ENCODE results near the gene KCNMA1. TPM values are rescaled to one million over a fixed set of nuclear protein-coding genes. Genes with fewer than 3 reads are reported as not detected.

The KCNMA1 gene
- polyA plus RNA-seq, 1 of the 3 experiments (the other 2 are of a cell fraction) = 107 TPM

DNA sequence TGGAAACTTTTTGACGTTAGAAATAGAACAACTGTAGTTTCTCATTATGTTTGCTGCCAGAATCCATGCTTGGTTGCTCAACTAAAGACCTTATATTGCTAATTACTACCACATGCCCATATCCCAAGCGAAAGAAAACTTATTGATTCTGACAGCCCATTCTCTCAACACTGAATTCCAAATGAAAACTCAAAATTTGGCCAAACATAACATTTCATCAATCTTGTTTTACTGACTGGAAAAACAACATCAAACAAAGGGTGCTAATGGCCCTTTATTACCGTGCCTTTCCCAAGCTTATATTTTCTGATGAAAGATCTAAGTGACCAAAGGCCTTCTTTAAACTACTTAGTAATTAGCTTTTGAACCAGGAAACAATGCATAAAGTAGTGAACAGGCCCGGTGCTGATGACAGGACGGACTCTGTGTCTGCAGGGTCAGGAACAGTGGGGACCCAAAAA is 531.8 kb downstream of the KCNMA1 start:
- Histone ChIP-seq H3K27me3 (ENCODE audit: insufficient read depth) (no peaks in the 10 kb centered on the region), H4K20me1 (ENCODE audit: insufficient read depth) (no peaks in the 10 kb centered on the region), H3F3A (replicated peaks; ENCODE audit: insufficient read depth) (peaks cover 16% of the 10 kb centered on the region), H3K9me2 (no peaks in the 10 kb centered on the region), H2AFZ (ENCODE audit: low read depth) (no peak overlapping the region), H3K4me1 (ENCODE audit: control insufficient read depth in 1 of 2, insufficient read depth in 2 of 2, low read depth in 1 of 2, low read length in 1 of 2) (peaks cover 19 to 44% of the 10 kb centered on the region in 2 experiments), H3K36me3 (replicated peaks in 1 of 2; ENCODE audit: control insufficient read depth in 1 of 2, insufficient read depth in 2 of 2, low read length in 1 of 2) (peaks cover 0 to 50% of the 10 kb centered on the region in 2 experiments), H3K4me3 (ENCODE audit: low read depth in 2 of 2, low read length in 1 of 2) (no peak overlapping the region; a peak in 1 of 4 replicates), H3K79me2 (ENCODE audit: insufficient read depth) (no peaks in the 10 kb centered on the region), H3K9me3 (no peaks in the 10 kb centered on the region), H3K27ac (ENCODE audit: low read depth in 2 of 2, low read length in 1 of 2) (peak overlapping the region; percentile 58 to 99; a peak in 3 of 4 replicates), H3K9ac (no peak overlapping the region), H3K4me2 (peak overlapping the region; percentile 34; the same call in 1 of the 2 replicates)
- TF ChIP-seq TEAD4 (IDR thresholded peaks at IDR 0.05; ENCODE audit: borderline replicate concordance, insufficient read depth) = peak; percentile 56; the same call in 1 of the 2 replicates
- no peak for TF ChIP-seq GABPA (IDR thresholded peaks at IDR 0.05; ENCODE audit: low read depth)
- TF ChIP-seq POLR2AphosphoS5 (IDR thresholded peaks at IDR 0.05; ENCODE audit: low read depth, low read length) = peak; percentile 67
- TF ChIP-seq, protein P1, sequence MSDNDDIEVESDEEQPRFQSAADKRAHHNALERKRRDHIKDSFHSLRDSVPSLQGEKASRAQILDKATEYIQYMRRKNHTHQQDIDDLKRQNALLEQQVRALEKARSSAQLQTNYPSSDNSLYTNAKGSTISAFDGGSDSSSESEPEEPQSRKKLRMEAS (IDR thresholded peaks at IDR 0.05; ENCODE audit: low read depth) = no peak
- peak; percentile 36; the same call in 1 of the 2 replicates for TF ChIP-seq JUND (IDR thresholded peaks at IDR 0.05)
- TF ChIP-seq, protein P2, sequence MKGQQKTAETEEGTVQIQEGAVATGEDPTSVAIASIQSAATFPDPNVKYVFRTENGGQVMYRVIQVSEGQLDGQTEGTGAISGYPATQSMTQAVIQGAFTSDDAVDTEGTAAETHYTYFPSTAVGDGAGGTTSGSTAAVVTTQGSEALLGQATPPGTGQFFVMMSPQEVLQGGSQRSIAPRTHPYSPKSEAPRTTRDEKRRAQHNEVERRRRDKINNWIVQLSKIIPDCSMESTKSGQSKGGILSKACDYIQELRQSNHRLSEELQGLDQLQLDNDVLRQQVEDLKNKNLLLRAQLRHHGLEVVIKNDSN (IDR thresholded peaks at IDR 0.05; ENCODE audit: borderline replicate concordance, low read depth) = no peak
- peak; percentile 49 to 84; a peak in 3 of 4 replicates for TF ChIP-seq EP300 (IDR thresholded peaks at IDR 0.05; ENCODE audit: borderline replicate concordance in 1 of 2, low read depth in 1 of 2, low read length in 1 of 2)
- TF ChIP-seq RCOR1 (IDR thresholded peaks at IDR 0.05; ENCODE audit: low read length) = peak; percentile 30; the same call in 1 of the 2 replicates
- TF ChIP-seq, protein P3, sequence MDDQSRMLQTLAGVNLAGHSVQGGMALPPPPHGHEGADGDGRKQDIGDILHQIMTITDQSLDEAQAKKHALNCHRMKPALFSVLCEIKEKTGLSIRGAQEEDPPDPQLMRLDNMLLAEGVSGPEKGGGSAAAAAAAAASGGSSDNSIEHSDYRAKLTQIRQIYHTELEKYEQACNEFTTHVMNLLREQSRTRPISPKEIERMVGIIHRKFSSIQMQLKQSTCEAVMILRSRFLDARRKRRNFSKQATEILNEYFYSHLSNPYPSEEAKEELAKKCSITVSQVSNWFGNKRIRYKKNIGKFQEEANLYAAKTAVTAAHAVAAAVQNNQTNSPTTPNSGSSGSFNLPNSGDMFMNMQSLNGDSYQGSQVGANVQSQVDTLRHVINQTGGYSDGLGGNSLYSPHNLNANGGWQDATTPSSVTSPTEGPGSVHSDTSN (IDR thresholded peaks at IDR 0.05) = peak; percentile 89
- no peak for TF ChIP-seq ELF1 (IDR thresholded peaks at IDR 0.05)
- TF ChIP-seq NFIC (IDR thresholded peaks at IDR 0.05; ENCODE audit: borderline replicate concordance) = peak; percentile 48; the same call in 1 of the 2 replicates
- TF ChIP-seq TCF12 (IDR thresholded peaks at IDR 0.05) = peak; percentile 93
- TF ChIP-seq RFX5 (IDR thresholded peaks at IDR 0.05; ENCODE audit: low read length) = no peak
- no peak for TF ChIP-seq FOSL2 (IDR thresholded peaks at IDR 0.05; ENCODE audit: borderline replicate concordance, low read depth)
- TF ChIP-seq TAF1 (IDR thresholded peaks at IDR 0.05; ENCODE audit: borderline replicate concordance, low read depth, low read length) = no peak
- CTCF ChIA-PET = interaction anchor here (1.3 to 2.2 kb wide), 3 partner anchors 16 to 132 kb away, joined by 3 to 7 read pairs (median 5); no protein-coding TSS in a partner anchor
- POLR2A ChIA-PET = interaction anchor here (1.0 kb wide), 1 partner anchor 16 kb away, joined by 4 read pairs; no protein-coding TSS in a partner anchor
- 42% methylated on average over 5 of the region's 5 CpGs for WGBS (ENCODE audit: low lambda C conversion rate)
- DNase-seq = no peak

DNA sequence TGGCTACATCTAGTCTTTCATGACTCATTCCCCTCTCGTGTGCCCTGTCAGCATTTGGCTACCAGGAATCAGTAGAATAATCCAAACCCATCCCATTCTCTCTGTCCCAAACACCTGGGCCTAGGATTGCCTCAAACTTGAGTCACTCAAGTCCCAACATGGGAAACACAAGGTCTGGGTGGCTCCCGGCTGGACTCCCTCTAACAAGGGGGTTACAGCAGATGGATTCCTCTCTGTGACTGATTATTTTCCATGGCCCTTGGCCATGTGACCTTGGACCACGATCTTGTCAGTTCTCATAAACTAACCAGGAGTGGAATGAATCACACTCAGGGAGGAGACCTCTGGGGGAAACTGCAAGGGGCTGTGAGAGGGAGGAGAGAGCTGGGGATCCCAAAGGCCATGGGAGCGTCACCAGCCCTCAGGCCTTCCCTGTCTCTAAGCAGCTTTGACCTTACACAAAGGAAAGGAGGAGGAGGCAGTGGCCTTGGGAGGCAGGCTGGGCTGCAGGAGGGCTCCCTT is 533.1 kb downstream of the KCNMA1 start:
- ChIA-PET CTCF (interaction anchor here (1.1 to 2.2 kb wide), 3 partner anchors 14 to 1869 kb away, joined by 3 to 7 read pairs (median 5); partner anchors contain the start of gene COMTD1), POLR2A (no interaction called here)
- Histone ChIP-seq H2AFZ (ENCODE audit: low read depth) (no peak overlapping the region), H3K27ac (ENCODE audit: low read depth in 2 of 2, low read length in 1 of 2) (peak overlapping the region; percentile 58 to 99; a peak in 3 of 4 replicates), H3K27me3 (ENCODE audit: insufficient read depth) (no peaks in the 10 kb centered on the region), H3K4me2 (0 out of 2 replicates have a peak overlapping the region, but pooled peaks have one; percentile 8), H3K9ac (no peak overlapping the region), H3K36me3 (replicated peaks in 1 of 2; ENCODE audit: control insufficient read depth in 1 of 2, insufficient read depth in 2 of 2, low read length in 1 of 2) (peaks cover 0 to 48% of the 10 kb centered on the region in 2 experiments), H3K79me2 (ENCODE audit: insufficient read depth) (no peaks in the 10 kb centered on the region), H3K9me2 (no peaks in the 10 kb centered on the region), H3F3A (replicated peaks; ENCODE audit: insufficient read depth) (peaks cover 16% of the 10 kb centered on the region), H4K20me1 (ENCODE audit: insufficient read depth) (no peaks in the 10 kb centered on the region), H3K9me3 (no peaks in the 10 kb centered on the region), H3K4me3 (ENCODE audit: low read depth in 2 of 2, low read length in 1 of 2) (no peak overlapping the region), H3K4me1 (ENCODE audit: control insufficient read depth in 1 of 2, insufficient read depth in 2 of 2, low read depth in 1 of 2, low read length in 1 of 2) (peaks cover 19 to 41% of the 10 kb centered on the region in 2 experiments)
- no peak for DNase-seq
- 51% methylated on average over 4 of the region's 4 CpGs for WGBS (ENCODE audit: low lambda C conversion rate)
- no peak for TF ChIP-seq ELF1 (IDR thresholded peaks at IDR 0.05)
- TF ChIP-seq, protein P2 (IDR thresholded peaks at IDR 0.05; ENCODE audit: borderline replicate concordance, low read depth) = peak; percentile 19; the same call in 1 of the 2 replicates
- TF ChIP-seq TCF12 (IDR thresholded peaks at IDR 0.05) = peak; percentile 72
- TF ChIP-seq, protein P3 (IDR thresholded peaks at IDR 0.05) = peak; percentile 72
- peak; percentile 34; the same call in 1 of the 2 replicates for TF ChIP-seq JUND (IDR thresholded peaks at IDR 0.05)
- TF ChIP-seq, protein P4, sequence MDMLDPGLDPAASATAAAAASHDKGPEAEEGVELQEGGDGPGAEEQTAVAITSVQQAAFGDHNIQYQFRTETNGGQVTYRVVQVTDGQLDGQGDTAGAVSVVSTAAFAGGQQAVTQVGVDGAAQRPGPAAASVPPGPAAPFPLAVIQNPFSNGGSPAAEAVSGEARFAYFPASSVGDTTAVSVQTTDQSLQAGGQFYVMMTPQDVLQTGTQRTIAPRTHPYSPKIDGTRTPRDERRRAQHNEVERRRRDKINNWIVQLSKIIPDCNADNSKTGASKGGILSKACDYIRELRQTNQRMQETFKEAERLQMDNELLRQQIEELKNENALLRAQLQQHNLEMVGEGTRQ (IDR thresholded peaks at IDR 0.05; ENCODE audit: borderline replicate concordance, low read depth, low read length) = no peak
- peak; percentile 27 for TF ChIP-seq FOSL2 (IDR thresholded peaks at IDR 0.05; ENCODE audit: borderline replicate concordance, low read depth)

All from SK-N-SH (cell line).